Activated CD4-positive, alpha-beta T cell treated with anti-CD3 and anti-CD28 coated beads for 36 hours (primary cell): Measurements from ENCODE around the gene ARHGAP22. TPM values are rescaled to one million over a fixed set of nuclear protein-coding genes. Genes with fewer than 3 reads are reported as not detected.

Source experiments
- ATAC-seq: fragments of 200-7000 bp; cut with Tn5 transposase; one replicate; pipeline ENCODE4 v1.10.0; 2021; ENCODE audit warnings: mild to moderate bottlenecking, moderate library complexity
- CTCF ChIA-PET: fragments of 350-600 bp; sonication (Branson Sonifier 250); formaldehyde crosslinking; loops from one replicate; lab custom pipeline; 2021; ENCODE audit warnings: antibody characterized with exemption; lab: Charles Lee
- POLR2A ChIA-PET: fragments of 350-600 bp; sonication (Branson Sonifier 250); formaldehyde crosslinking; loops from one replicate; lab custom pipeline; 2021; ENCODE audit warnings: antibody characterized with exemption, inconsistent platforms; lab: Charles Lee
- DNase-seq: peaks from one replicate; pipeline ENCODE4 v3.0.0-alpha.2; 2020
- H3K27ac Mint-ChIP-seq: one replicate; pipeline ENCODE4 v1.8.0; 2021; ENCODE audit warnings: mixed read lengths
- H3K27me3 Mint-ChIP-seq: one replicate; pipeline ENCODE4 v1.8.0; 2021; ENCODE audit warnings: mixed read lengths
- H3K36me3 Mint-ChIP-seq: one replicate; pipeline ENCODE4 v1.8.0; 2021; ENCODE audit warnings: low read depth, mixed read lengths
- H3K4me1 Mint-ChIP-seq: one replicate; pipeline ENCODE4 v1.8.0; 2021; ENCODE audit warnings: mixed read lengths
- H3K4me3 Mint-ChIP-seq: one replicate; pipeline ENCODE4 v1.8.0; 2021; ENCODE audit warnings: mild to moderate bottlenecking, moderate library complexity, mixed read lengths
- H3K9me3 Mint-ChIP-seq: one replicate; pipeline ENCODE4 v1.8.0; 2021; ENCODE audit warnings: low read depth, mixed read lengths
- intact Hi-C, 2 experiments: fragments of 100-400 bp; cut with DNase I in 1 of 2; cut with micrococcal nuclease in 1 of 2; formaldehyde crosslinking; loops; one replicate each; pipeline versions ENCODE4 v1.14.2 to v1.15.1; 2022 to 2024; cut with DNase I, micrococcal nuclease
- total RNA-seq, 2 experiments: library from RNA; stranded (reverse); gene quantifications; one replicate each; pipeline ENCODE4 v1.2.3, GENCODE V29; 2021

ARHGAP22 gene
- total RNA-seq, 2 experiments from 2014 or later: 0.27 to 0.47 TPM

- intact Hi-C loops: no loop called here
- H3K9me3 Mint-ChIP-seq: no peaks in the 10 kb centered on the region
- ATAC-seq: peak; percentile 78
- H3K27me3 Mint-ChIP-seq: peaks cover 36% of the 10 kb centered on the region
- ChIA-PET CTCF (interaction anchor here (0.9 to 1.0 kb wide), 3 partner anchors 133 to 360 kb away, joined by 3 to 4 read pairs (median 3); no protein-coding TSS in a partner anchor), POLR2A (no interaction called here)
- DNase-seq: peak; percentile 47
- H3K27ac Mint-ChIP-seq: no peak overlapping the region
- no peaks in the 10 kb centered on the region for H3K4me1 Mint-ChIP-seq
- no peak overlapping the region for H3K4me3 Mint-ChIP-seq
- H3K36me3 Mint-ChIP-seq: no peaks in the 10 kb centered on the region
These were observed 80.8 kb downstream of the ARHGAP22 start for GRCh38 chr10:48523820-48524758.

GRCh38 chr10:48523212-48523819 lies 81.6 kb downstream of the ARHGAP22 start:
- no peaks in the 10 kb centered on the region for H3K36me3 Mint-ChIP-seq
- POLR2A ChIA-PET: no interaction called here
- no peak overlapping the region for H3K27ac Mint-ChIP-seq
- H3K4me1 Mint-ChIP-seq: no peaks in the 10 kb centered on the region
- peaks cover 34% of the 10 kb centered on the region for H3K27me3 Mint-ChIP-seq
- CTCF ChIA-PET: no interaction called here
- no peaks in the 10 kb centered on the region for H3K9me3 Mint-ChIP-seq
- no peak overlapping the region for H3K4me3 Mint-ChIP-seq
- DNase-seq: no peak
- ATAC-seq: no peak
- intact Hi-C loops: no loop called here

DNA sequence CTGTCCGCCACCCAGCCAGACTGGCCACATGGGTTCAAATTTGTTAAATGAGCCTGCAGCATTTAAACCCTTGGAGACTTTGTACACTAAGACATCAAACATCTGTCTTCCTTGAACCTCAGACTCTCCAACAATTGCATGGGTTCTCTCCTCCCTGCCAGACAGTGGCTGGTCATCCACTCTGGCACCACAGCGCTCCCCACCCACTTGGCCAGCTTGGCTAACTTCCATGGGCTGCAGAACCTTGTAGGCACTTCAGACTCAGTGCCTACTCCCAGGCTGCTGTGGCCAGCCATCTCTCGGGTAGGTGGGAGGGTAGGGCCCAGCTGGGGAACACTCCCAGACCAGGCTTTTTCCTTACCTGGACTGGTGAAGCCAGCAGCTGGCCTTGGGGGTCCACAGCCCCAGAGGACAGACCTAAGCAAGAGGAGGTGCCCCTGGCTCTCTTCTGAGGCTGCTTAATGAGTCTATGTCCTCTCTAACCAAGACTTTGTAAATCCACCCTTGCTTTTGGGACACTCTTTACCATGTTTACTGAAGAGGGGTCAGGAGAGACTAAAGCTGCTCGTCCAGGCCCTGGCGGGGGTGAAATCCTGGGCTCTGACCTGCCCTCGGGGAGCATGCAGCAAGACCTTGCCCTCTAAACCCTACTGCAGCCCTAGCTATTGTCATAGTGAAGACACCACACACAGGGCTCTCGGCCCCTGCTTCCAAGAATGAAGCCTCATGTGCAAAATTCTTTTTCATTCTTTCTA lies 82.7 kb downstream of the ARHGAP22 start:
- ChIA-PET POLR2A (no interaction called here), CTCF (interaction anchor here (0.8 kb wide), 1 partner anchor 9 kb away, joined by 3 read pairs; no protein-coding TSS in a partner anchor)
- DNase-seq: no peak
- Mint-ChIP-seq H3K9me3 (no peaks in the 10 kb centered on the region), H3K27ac (no peak overlapping the region), H3K27me3 (peaks cover 32% of the 10 kb centered on the region), H3K4me3 (no peak overlapping the region), H3K4me1 (no peaks in the 10 kb centered on the region), H3K36me3 (no peaks in the 10 kb centered on the region)
- ATAC-seq: no peak
- intact Hi-C loops: no loop called here

DNA sequence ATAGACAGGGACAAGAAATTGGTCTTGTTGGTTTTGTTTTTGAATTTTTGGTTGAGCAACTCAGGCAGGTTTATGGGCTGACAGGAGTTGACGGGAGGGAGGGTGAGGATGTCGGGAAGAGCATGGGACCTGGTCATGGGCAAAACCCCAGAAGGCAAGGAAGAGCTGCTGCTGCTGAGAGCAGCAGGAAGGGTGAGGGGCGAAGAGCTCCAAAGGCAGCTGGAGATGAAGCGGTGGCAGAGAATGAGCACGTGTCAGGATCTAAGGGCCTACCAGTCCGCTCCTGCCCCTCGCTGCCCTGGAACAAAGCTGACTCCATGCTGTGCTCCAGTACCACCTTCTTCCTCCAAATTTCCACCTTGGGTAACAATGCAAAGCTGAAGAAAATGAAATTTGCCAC lies 84.3 kb downstream of the ARHGAP22 start:
- POLR2A ChIA-PET: no interaction called here
- DNase-seq: no peak
- Mint-ChIP-seq H3K4me1 (no peaks in the 10 kb centered on the region), H3K27me3 (peaks cover 27% of the 10 kb centered on the region), H3K4me3 (no peak overlapping the region), H3K36me3 (no peaks in the 10 kb centered on the region), H3K27ac (no peak overlapping the region), H3K9me3 (no peaks in the 10 kb centered on the region)
- intact Hi-C loops: no loop called here
- no peak for ATAC-seq
- CTCF ChIA-PET: interaction anchor here (0.7 kb wide), 1 partner anchor 320 kb away, joined by 3 read pairs; no protein-coding TSS in a partner anchor

- POLR2A ChIA-PET: no interaction called here
- intact Hi-C loops: no loop called here
- CTCF ChIA-PET: no interaction called here
- Mint-ChIP-seq H3K4me3 (no peak overlapping the region), H3K4me1 (no peaks in the 10 kb centered on the region), H3K27me3 (peaks cover 27% of the 10 kb centered on the region), H3K36me3 (no peaks in the 10 kb centered on the region), H3K9me3 (peaks cover 2% of the 10 kb centered on the region), H3K27ac (no peak overlapping the region)
- no peak for DNase-seq
- no peak for ATAC-seq
These were observed 84.7 kb downstream of the ARHGAP22 start for GRCh38 chr10:48520184-48520506.

GRCh38 chr10:48519481-48520183 lies 85.2 kb downstream of the ARHGAP22 start:
- no peak for DNase-seq
- Mint-ChIP-seq H3K27me3 (peaks cover 21% of the 10 kb centered on the region), H3K27ac (no peak overlapping the region), H3K4me3 (no peak overlapping the region), H3K36me3 (no peaks in the 10 kb centered on the region), H3K9me3 (peaks cover 4% of the 10 kb centered on the region), H3K4me1 (no peaks in the 10 kb centered on the region)
- no peak for ATAC-seq
- POLR2A ChIA-PET: no interaction called here
- CTCF ChIA-PET: interaction anchor here (0.7 to 1.0 kb wide), 2 partner anchors 31 to 137 kb away, joined by 3 read pairs; no protein-coding TSS in a partner anchor
- intact Hi-C loops: no loop called here

GRCh38 chr10:48518986-48519385 lies 85.9 kb downstream of the ARHGAP22 start:
- H3K36me3 Mint-ChIP-seq: no peaks in the 10 kb centered on the region
- ChIA-PET POLR2A (no interaction called here), CTCF (interaction anchor here (0.7 to 1.0 kb wide), 2 partner anchors 30 to 138 kb away, joined by 3 read pairs; no protein-coding TSS in a partner anchor)
- intact Hi-C loops: no loop called here
- peaks cover 8% of the 10 kb centered on the region for H3K9me3 Mint-ChIP-seq
- no peak overlapping the region for H3K27ac Mint-ChIP-seq
- DNase-seq (no peak), ATAC-seq (no peak)
- H3K27me3 Mint-ChIP-seq: peaks cover 20% of the 10 kb centered on the region
- H3K4me3 Mint-ChIP-seq: no peak overlapping the region
- H3K4me1 Mint-ChIP-seq: no peaks in the 10 kb centered on the region

GRCh38 chr10:48517911-48518811 lies 86.7 kb downstream of the ARHGAP22 start:
- Mint-ChIP-seq H3K27ac (no peak overlapping the region), H3K4me3 (no peak overlapping the region), H3K27me3 (peaks cover 20% of the 10 kb centered on the region), H3K4me1 (no peaks in the 10 kb centered on the region), H3K36me3 (no peaks in the 10 kb centered on the region), H3K9me3 (peaks cover 12% of the 10 kb centered on the region)
- POLR2A ChIA-PET: no interaction called here
- intact Hi-C loops: no loop called here
- no peak for DNase-seq
- ATAC-seq: no peak
- CTCF ChIA-PET: no interaction called here

DNA sequence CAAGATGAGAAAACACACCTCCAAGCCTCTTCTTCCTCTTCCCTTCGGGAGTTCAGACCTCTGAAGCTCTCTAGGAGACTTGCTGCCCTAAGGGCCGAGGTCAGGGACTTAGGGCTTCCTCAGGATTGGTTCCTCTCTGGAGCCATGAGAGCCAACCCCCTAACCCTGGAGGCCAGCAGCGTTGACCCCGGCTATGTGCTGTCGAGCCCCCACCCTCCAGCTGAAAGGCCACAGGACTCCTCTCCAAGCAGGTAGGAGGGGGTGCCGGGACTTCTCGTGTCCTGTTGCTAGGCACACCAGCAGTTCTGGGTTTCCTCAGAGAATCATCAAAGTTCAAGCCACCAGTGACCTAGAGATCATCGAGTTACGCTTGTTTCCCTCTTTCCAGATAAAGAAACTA lies 87.4 kb downstream of the ARHGAP22 start:
- H3K4me1 Mint-ChIP-seq: no peaks in the 10 kb centered on the region
- no peak for ATAC-seq

DNA sequence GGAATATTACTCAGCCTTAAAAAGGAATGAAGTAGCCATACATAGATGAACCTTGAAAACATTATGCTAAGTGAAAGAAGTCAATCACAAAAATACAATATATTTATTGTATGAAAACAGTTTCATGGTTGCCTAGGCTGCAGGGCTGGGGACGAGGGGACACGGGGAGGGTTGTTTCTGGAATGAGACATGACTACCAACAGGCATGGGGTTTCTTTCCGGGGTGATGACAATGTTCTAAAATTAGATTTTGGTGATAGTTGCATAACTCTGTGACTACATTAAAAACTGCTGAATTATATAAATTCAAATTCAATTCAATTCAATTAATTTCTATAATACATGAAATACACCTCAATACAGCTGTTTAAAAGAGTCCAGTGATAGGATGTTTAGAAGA lies 88.0 kb downstream of the ARHGAP22 start:
- Mint-ChIP-seq H3K36me3 (no peaks in the 10 kb centered on the region), H3K27me3 (peaks cover 11% of the 10 kb centered on the region), H3K4me1 (no peaks in the 10 kb centered on the region), H3K9me3 (peaks cover 12% of the 10 kb centered on the region), H3K4me3 (no peak overlapping the region), H3K27ac (no peak overlapping the region)
- ChIA-PET CTCF (no interaction called here), POLR2A (no interaction called here)
- DNase-seq: no peak
- no peak for ATAC-seq
- intact Hi-C loops: no loop called here

More for the DNA sequence above, 87.4 kb downstream of the ARHGAP22 start:
- Mint-ChIP-seq H3K27me3 (peaks cover 15% of the 10 kb centered on the region), H3K36me3 (no peaks in the 10 kb centered on the region), H3K9me3 (peaks cover 12% of the 10 kb centered on the region), H3K27ac (no peak overlapping the region), H3K4me3 (no peak overlapping the region)
- intact Hi-C loops: no loop called here
- ChIA-PET CTCF (no interaction called here), POLR2A (no interaction called here)
- no peak for DNase-seq
